Stomach (tissue), 4 donors: ENCODE data around the gene ERCC6.

Source experiments
- EP300 ChIP-seq: sonication (generic); formaldehyde crosslinking; IDR thresholded peaks from one replicate; pipeline ENCODE4 v1.6.1; 2017; ENCODE audit warnings: antibody characterized with exemption
- POLR2A ChIP-seq, 4 donors: fragments of 450-650 bp; IDR thresholded peaks; one replicate each; pipeline ENCODE4 v1.6.1; 2016; ENCODE audit warnings: antibody characterized with exemption in 4 of 4, control low read depth in 2 of 4, mild to moderate bottlenecking in 1 of 4, moderate library complexity in 1 of 4
- POLR2AphosphoS5 ChIP-seq, 3 donors: sonication (generic); formaldehyde crosslinking; IDR thresholded peaks; one replicate each; pipeline ENCODE4 v1.6.1; 2016; ENCODE audit warnings: antibody characterized with exemption in 3 of 3
- TF ChIP-seq, protein P1 (sequence below), 7 experiments: fragments of 450-650 bp in 4 of 7; fragments of 200-600 bp in 3 of 7; sonication (generic) in 3 of 7; IDR thresholded peaks; one replicate each; pipeline ENCODE4 v1.5.1; 2016 to 2019; ENCODE audit warnings: antibody characterized with exemption in 7 of 7, control low read depth in 2 of 7, mild to moderate bottlenecking in 1 of 7

DNA sequence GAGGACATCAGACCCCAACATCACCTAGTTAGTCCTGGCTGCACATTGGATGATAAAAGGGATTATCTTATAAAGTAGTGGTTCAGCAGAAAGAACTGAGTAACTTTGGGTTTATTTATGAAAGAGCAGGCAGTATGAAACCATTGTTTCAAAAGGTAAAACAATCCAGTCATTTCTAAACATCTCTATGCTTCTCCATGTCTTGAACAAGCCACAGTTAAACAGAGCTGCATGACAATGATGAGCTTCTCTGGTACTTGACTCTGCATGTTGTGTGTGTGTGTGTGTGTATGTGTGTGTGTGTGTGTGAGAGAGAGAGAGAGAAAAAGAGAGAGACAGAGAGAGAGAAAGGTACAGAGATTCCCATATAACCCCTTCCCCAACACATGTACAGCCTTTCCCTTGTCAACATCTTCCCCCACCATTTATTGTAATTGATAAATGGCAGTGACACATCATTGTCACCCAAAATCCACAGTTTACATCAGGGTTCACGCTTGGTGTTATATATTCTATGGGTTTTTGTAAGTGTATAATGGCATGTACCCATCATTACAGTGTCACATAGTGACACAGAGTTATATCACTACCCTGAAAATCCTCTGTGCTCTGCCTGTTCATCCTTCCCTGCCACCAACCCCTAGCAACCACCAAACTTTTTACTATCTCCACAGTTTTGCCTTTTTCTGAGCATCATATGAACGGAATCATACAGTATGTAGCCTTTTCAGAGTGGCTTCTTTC is 38.4 kb upstream of the ERCC6 start:
- no peak for TF ChIP-seq EP300
- TF ChIP-seq POLR2A (IDR thresholded peaks at IDR 0.05), result no peak
- no peak for TF ChIP-seq POLR2AphosphoS5 (IDR thresholded peaks at IDR 0.05)
- TF ChIP-seq, protein P1, sequence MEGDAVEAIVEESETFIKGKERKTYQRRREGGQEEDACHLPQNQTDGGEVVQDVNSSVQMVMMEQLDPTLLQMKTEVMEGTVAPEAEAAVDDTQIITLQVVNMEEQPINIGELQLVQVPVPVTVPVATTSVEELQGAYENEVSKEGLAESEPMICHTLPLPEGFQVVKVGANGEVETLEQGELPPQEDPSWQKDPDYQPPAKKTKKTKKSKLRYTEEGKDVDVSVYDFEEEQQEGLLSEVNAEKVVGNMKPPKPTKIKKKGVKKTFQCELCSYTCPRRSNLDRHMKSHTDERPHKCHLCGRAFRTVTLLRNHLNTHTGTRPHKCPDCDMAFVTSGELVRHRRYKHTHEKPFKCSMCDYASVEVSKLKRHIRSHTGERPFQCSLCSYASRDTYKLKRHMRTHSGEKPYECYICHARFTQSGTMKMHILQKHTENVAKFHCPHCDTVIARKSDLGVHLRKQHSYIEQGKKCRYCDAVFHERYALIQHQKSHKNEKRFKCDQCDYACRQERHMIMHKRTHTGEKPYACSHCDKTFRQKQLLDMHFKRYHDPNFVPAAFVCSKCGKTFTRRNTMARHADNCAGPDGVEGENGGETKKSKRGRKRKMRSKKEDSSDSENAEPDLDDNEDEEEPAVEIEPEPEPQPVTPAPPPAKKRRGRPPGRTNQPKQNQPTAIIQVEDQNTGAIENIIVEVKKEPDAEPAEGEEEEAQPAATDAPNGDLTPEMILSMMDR (IDR thresholded peaks at IDR 0.05), result no peak
